Nephron (organoid): ENCODE measurements around the gene MAD2L1.

Source experiments
- H3K27ac Mint-ChIP-seq, 3 experiments: 2 replicates each; pipeline ENCODE4 v1.8.0; 2020; ENCODE audit warnings: mixed read lengths in 3 of 3, mild to moderate bottlenecking in 2 of 3, moderate library complexity in 1 of 3
- H3K27me3 Mint-ChIP-seq: 2 replicates; pipeline ENCODE4 v1.8.0; 2021; ENCODE audit warnings: low read depth, mild to moderate bottlenecking, moderate library complexity, mixed read lengths
- H3K36me3 Mint-ChIP-seq: 2 replicates; pipeline ENCODE4 v1.8.0; 2020; ENCODE audit warnings: low read depth, mixed read lengths
- H3K4me1 Mint-ChIP-seq: 2 replicates; pipeline ENCODE4 v1.8.0; 2020; ENCODE audit warnings: mixed read lengths
- H3K4me3 Mint-ChIP-seq, 3 experiments: 2 replicates each; pipeline ENCODE4 v1.8.0; 2020; ENCODE audit warnings: mild to moderate bottlenecking in 3 of 3, mixed read lengths in 3 of 3, moderate library complexity in 2 of 3
- H3K9me3 Mint-ChIP-seq: 2 replicates; pipeline ENCODE4 v1.8.0; 2020; ENCODE audit warnings: mixed read lengths
- TF ChIP-seq, protein P1 (sequence below), 3 experiments: fragments of 200-600 bp; sonication (generic); IDR thresholded peaks; one replicate each; pipeline ENCODE4 v1.5.0; 2021; ENCODE audit warnings: antibody characterized with exemption in 3 of 3; ENCODE audit not compliant: unreplicated experiment in 3 of 3

MAD2L1 gene

DNA sequence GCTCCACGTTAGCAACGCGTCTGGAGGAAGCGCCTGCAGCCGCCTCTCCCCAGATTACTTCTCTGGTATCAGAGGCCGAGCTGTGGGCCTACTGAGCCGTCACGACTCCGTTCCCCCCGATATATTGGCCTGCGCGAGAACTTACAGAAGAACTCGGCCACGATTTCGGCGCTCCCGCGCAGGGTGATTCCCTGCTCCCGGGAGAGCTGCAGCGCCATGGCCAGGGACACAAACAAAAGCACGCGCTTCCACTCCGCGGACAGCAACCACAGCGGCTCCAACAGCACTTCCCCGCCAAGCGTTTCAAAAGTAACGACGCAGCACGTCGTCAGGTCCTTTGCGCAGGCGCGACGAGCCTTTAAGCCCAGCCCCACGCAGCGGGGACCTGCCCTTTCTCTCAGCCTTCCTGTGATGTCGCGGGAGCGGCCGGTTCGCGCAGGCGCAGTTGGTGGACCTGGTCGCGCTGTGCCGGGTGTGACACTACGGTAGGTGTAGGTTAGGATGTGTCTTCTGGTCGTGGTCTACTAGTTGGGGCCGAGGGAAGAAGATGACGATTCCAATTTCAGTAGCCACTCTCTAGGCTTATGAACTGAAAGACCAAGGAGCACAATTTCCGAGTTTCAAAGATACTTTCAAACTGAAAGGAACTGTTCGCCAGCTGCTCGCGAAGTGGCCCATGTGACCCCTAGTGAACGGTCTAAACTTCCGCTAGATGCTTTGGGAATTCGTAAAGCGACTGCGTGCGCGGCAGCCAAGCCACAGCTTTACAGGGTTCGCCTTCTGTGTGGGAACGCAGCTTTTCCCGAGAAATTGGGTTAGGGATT is at the start of gene MAD2L1:
MAD2L1 (minus strand) TSS at position 332 of the 824 bp plus-strand sequence; CDS start at position 218, 114 bp downstream.
- Mint-ChIP-seq H3K9me3 (no peaks in the 10 kb centered on the region), H3K4me3 (peak within 1 kb of the TSS; percentile 92 to 94 (median 94)), H3K36me3 (peaks cover 5% of the 10 kb centered on the region), H3K27me3 (no peaks in the 10 kb centered on the region), H3K4me1 (peaks cover 58% of the 10 kb centered on the region), H3K27ac (peak within 1 kb of the TSS; percentile 93 to 96 (median 94))
- TF ChIP-seq, protein P1, sequence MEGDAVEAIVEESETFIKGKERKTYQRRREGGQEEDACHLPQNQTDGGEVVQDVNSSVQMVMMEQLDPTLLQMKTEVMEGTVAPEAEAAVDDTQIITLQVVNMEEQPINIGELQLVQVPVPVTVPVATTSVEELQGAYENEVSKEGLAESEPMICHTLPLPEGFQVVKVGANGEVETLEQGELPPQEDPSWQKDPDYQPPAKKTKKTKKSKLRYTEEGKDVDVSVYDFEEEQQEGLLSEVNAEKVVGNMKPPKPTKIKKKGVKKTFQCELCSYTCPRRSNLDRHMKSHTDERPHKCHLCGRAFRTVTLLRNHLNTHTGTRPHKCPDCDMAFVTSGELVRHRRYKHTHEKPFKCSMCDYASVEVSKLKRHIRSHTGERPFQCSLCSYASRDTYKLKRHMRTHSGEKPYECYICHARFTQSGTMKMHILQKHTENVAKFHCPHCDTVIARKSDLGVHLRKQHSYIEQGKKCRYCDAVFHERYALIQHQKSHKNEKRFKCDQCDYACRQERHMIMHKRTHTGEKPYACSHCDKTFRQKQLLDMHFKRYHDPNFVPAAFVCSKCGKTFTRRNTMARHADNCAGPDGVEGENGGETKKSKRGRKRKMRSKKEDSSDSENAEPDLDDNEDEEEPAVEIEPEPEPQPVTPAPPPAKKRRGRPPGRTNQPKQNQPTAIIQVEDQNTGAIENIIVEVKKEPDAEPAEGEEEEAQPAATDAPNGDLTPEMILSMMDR (IDR thresholded peaks at IDR 0.05; ENCODE audit: unreplicated experiment in 3 of 3), result no peak

DNA sequence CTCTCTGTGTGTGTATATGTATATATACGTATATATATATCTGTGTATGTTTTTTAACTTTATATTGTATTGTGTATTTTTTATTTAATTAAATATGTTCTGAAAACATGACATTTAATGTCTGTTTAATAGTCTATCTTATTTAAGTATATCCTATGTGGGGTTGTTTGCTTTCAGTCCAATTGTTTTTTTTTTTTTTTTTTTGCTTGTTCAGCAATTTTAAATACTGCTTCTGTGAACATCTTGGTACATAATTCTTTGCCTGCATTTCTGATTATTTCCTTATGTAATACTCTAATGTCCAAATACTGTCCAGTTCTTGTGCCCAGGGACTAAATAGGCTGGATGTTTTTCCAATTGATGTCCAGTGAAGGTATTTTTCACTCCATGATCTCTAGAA is 45.1 kb upstream of the MAD2L1 start:
- Mint-ChIP-seq H3K27me3 (no peaks in the 10 kb centered on the region), H3K27ac (no peak overlapping the region), H3K36me3 (no peaks in the 10 kb centered on the region), H3K4me1 (no peaks in the 10 kb centered on the region), H3K9me3 (peaks cover 2% of the 10 kb centered on the region), H3K4me3 (no peak overlapping the region)
- TF ChIP-seq, protein P1 (IDR thresholded peaks at IDR 0.05; ENCODE audit: unreplicated experiment in 3 of 3), result no peak

GRCh38 chr4:120109406-120109805 is 42.8 kb upstream of the MAD2L1 start:
- TF ChIP-seq, protein P1 (IDR thresholded peaks at IDR 0.05; ENCODE audit: unreplicated experiment in 3 of 3), result no peak
- Mint-ChIP-seq H3K27ac (no peak overlapping the region), H3K36me3 (no peaks in the 10 kb centered on the region), H3K4me3 (no peak overlapping the region), H3K27me3 (no peaks in the 10 kb centered on the region), H3K4me1 (no peaks in the 10 kb centered on the region), H3K9me3 (no peaks in the 10 kb centered on the region)

- Mint-ChIP-seq H3K27ac (no peak overlapping the region), H3K4me3 (no peak overlapping the region), H3K9me3 (no peaks in the 10 kb centered on the region), H3K36me3 (no peaks in the 10 kb centered on the region), H3K27me3 (no peaks in the 10 kb centered on the region), H3K4me1 (no peaks in the 10 kb centered on the region)
- TF ChIP-seq, protein P1 (IDR thresholded peaks at IDR 0.05; ENCODE audit: unreplicated experiment in 3 of 3), result no peak
Observed at GRCh38 chr4:120105472-120105871, 38.8 kb upstream of the MAD2L1 start.

- H3K9me3 Mint-ChIP-seq, result no peaks in the 10 kb centered on the region
Observed at GRCh38 chr4:120096508-120097297, 30.1 kb upstream of the MAD2L1 start.

More at GRCh38 chr4:120096508-120097297, 30.1 kb upstream of the MAD2L1 start:
- Mint-ChIP-seq H3K36me3 (no peaks in the 10 kb centered on the region), H3K4me1 (no peaks in the 10 kb centered on the region), H3K27me3 (no peaks in the 10 kb centered on the region), H3K27ac (no peak overlapping the region), H3K4me3 (no peak overlapping the region)
- TF ChIP-seq, protein P1 (IDR thresholded peaks at IDR 0.05; ENCODE audit: unreplicated experiment in 3 of 3), result no peak
